CD4-positive, alpha-beta T cell treated with Interleukin-10 for 1 hour (primary cell): ENCODE measurements around the gene GPC6.

Source experiments
- DNase-seq: peaks from one replicate; pipeline ENCODE4 v3.0.0-alpha.2; 2020

GPC6 gene

DNA sequence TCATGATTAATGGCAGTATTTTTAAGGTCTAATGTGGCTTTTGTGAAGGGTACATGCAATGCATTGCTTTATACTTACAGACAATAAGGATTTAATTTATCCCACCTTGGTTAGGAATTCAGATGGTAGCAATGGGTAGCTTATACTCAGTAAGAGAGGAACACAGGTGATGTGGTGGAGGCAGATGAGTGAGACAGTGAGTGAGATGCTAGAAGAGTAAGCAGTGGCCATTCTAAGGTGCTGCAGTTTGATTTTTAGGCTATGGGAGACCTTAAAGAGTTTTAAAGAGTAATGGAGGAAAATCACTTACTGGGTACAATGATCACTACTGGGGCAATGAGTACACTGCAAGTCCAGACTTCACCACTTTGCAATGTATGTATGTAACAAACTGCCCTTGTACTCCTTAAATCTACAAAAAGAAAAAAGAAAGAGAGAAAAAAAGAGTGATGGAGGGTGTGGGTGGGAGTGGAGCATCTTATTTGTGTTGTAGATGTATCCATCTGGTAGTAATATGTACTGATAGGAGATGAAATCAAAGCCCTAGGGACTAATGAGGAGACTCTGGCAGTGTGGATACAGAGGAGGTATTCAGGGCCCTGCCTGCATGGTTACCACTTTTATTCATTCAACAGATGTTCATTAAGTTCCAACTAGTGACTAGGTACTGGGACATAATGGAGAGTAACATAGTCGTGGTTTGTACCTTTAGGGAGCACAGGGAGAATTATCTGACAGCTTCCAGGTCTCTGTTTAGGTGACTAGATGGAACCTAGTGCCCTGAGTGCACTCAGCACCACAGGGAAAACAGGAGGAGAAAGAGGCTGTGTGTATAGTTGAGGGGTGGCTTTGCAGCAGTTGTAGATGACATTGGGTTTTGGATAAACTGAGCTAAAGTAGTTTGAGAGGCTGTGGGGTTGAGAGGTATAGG, 99.0 kb downstream of the GPC6 start:
- no peak for DNase-seq

- DNase-seq, result no peak
Observed at GRCh38 chr13:93326234-93326811, 99.7 kb downstream of the GPC6 start.

DNA sequence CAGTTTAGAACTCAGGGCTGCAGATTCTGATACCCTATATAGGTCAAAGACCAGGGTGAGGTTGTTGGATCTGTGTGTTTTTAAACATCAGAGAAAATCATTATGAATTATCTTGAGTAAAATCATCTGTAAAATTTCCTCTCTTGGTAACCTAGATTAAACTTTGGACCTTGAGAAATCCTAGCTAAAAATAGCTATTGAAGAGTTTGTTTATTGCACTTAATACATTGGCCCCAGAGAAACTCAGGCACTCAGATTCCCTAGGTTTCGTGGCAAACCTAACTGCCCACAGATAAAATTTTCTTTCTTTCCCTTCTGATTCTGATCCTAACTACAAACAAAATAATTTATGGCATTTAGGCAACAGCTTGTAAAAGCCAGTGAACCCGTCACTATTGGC, 102.3 kb downstream of the GPC6 start:
- DNase-seq, result no peak

- DNase-seq, result no peak
Observed at GRCh38 chr13:93336728-93337127, 110.1 kb downstream of the GPC6 start.

DNA sequence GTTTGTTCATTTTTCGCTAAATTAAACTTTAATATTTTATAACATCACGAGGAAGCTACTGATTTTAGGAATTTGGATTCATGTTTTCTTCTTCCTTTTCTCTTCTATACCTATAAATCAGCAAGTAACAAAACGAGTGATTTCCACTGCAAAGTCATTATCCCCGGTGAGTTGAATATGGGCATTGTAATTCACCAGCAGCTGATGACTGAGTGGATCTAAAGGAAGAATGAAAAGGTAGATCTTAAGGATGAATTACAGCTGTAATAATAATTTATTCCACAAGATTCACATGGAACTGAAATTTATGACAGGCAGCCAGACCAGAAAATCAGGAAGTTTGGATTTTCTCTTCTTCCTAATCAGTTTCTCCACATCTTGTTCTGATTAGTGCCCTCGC, 111.4 kb downstream of the GPC6 start:
- no peak for DNase-seq

DNA sequence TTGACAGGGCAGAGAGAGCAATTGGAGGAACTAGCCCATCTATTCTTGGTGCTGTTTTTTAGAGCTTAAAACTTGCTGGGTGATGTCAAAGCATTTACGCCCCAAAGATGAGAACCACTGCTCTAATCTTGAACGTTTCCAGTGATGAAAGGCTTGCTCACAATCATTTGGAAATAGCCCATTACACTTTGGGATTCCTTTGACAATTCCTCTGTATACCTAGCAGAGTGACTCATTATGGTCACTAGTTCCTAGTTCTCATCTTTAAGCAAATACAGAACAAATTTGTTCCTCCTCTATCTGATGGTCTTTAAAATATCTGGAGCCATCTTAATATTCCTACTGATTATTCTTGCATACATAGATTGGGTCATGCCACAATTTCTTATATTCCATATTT, 112.3 kb downstream of the GPC6 start:
- DNase-seq, result no peak

DNA sequence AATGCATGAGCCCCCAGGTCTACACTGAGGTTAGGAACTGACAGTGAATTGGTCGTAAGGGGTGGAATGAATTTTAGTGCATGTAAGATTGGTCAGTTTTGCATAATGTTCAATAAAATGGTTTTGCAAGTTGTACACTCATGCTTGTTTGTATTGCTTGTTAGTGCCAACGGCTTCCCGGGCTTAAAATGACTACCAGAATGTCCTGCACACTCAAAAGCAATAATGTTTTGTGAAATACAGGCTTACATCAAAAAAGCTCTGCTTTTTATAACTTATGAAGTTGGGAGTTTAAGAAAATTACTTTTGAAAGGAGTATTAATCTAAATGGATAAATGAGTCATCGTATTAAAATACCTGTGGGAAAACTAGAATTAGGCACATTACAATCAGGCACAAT, 112.9 kb downstream of the GPC6 start:
- DNase-seq, result no peak

DNA sequence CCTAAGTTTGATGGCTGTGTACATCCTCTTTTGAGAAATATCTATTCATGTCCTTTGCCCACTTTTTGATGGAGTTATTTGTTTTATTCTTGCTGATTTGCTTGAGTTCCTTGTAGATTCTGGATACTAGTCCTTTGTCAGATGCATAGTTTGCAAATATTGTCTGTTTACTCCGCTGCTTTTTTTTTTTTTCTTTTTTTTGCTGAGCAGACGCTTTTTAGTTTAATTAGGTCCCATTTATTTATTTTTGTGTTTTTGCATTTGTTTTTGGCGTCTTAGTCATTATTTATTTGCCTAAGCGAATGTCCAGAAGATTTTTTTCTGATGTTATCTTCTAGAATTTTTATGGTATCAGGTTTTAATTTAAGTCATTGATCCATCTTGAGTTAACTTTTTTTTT, 114.9 kb downstream of the GPC6 start:
- no peak for DNase-seq

DNA sequence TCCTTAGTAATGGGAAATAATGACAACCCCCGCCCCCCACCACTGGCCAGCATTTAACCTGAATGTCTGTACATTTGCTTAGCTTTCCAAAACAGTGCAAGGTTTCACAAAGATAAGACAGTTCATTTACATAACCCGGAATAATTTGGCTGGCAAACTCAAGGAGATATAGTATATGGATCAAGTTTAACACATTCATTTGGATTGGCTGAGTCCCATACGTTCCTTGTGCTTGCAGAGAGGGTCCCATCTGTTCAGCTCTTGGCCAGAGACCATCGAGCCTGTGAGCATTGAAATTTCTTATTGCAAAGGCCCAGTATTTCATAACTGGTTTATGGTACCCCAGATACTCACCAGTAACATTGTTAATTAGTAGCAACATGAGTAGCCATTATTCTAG, 116.5 kb downstream of the GPC6 start:
- no peak for DNase-seq

GRCh38 chr13:93344048-93344705, 117.6 kb downstream of the GPC6 start:
- no peak for DNase-seq

- no peak for DNase-seq
Observed at GRCh38 chr13:93345024-93345423, 118.4 kb downstream of the GPC6 start.

DNA sequence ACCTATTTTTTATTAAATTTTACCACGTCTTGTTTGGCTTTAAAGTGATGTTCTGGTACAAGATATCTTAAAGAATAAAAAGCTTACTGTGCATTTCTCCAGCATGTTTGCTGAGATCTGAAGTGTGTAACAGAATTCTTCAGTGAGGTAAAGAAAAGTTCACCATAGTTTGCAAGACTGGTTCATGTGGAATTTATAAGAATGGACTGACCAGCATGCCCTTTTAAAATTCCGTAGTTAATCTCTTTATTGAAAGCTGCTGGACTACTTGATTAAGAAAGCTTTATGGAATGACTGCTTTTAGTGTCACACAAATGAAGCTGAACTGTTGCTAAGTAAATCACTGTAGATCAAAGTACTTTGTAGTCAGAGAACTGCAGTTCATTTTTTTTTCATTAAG, 119.2 kb downstream of the GPC6 start:
- no peak for DNase-seq

DNA sequence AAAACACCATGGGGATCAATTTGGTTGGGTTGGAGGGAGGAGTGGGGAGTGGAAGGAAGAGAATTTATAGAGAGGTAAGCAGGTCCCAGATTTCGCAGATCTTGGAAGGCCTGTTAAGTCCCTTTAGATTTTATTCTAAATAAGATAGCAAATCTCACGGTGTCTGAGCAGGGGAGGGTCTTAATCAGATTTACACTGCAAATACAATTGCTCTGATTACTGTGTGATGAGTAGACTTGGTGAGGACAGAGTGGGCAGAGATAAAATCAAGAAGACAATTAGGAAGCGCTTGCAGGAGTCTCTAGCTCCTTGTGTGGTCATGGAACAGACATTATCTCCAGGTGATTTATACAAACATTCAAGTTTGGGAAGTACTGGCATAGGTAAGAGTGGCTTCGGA, 126.0 kb downstream of the GPC6 start:
- no peak for DNase-seq

- DNase-seq, result no peak
Observed at GRCh38 chr13:93355094-93355493, 128.5 kb downstream of the GPC6 start.

DNA sequence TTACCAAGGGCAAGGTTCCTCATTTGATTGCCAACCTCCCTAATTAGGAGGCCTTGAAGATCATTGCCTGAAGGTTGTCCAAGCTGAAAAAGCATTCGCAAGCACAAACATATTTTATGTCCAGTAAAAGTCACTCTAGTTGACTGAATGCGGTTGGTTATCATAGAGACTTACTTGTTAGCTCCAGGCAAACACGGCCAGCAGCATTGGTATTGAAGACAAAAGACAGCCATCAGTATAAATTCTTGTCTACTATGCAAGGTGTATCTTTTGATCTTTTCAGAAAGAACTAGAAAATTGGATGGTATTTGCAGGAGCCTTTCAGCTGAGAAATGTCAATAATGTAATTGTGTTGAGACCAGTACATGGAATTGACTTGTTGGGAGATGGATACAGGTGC, 129.9 kb downstream of the GPC6 start:
- DNase-seq, result no peak

- DNase-seq, result no peak
Observed at GRCh38 chr13:93360021-93360420, 133.4 kb downstream of the GPC6 start.

- no peak for DNase-seq
Observed at GRCh38 chr13:93361703-93362102, 135.1 kb downstream of the GPC6 start.

DNA sequence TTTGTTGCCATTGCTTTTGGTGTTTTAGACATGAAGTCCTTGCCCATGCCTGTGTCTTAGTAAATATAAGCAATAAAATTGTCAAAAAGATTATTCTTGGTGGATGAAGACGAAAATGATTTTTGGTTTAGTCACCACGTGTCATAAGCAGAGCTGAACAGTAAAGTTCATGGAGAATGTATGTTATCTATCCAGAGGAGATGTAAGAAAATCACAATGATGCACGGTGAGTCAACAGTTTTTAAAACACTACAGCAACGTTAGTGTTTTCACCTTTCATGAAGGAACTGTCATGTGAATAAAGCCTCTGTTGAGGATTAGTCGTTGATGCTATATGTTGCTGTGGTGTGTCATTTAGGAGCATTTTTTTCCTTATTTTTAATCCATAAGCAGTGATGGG, 137.6 kb downstream of the GPC6 start:
- DNase-seq, result no peak

DNA sequence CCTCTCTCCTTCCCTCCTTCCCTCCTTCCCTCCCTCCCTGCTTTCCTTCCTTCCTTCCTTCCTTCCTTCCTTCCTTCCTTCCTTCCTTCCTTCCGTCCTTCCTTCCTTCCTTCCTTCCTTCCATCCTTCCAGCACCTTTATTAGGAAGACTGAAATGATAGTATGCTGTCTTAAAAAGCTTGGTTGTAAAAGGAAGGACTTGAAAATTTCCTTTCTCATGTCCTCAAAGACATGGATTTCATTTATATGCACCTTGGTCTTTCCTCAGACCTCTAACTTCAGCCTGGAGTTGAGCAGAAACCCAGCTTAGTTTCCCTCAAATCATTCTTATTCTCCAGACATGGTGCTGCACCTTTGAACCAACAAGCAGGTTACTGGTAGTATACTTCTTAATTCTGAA, 141.7 kb downstream of the GPC6 start:
- no peak for DNase-seq

- DNase-seq, result no peak
Observed at GRCh38 chr13:93368718-93369117, 142.1 kb downstream of the GPC6 start.

DNA sequence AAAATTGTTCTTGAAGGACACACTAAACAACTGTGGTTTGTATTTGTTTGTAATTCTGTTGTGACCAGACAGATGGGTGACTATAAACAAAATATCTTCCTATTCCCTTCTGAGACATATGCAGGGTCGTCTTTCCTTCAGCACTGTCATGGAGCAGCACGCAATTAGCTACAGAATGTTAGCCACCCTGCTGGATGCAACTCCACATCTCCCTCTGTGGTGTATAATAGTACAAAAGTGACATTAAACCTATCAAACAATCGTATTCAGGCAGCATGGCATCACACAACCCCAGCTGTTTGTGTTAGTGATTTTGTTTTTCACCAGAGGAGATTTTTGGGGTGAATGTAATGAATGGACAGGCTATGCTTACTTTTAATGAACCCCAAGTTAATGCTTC, 146.2 kb downstream of the GPC6 start:
- no peak for DNase-seq

DNA sequence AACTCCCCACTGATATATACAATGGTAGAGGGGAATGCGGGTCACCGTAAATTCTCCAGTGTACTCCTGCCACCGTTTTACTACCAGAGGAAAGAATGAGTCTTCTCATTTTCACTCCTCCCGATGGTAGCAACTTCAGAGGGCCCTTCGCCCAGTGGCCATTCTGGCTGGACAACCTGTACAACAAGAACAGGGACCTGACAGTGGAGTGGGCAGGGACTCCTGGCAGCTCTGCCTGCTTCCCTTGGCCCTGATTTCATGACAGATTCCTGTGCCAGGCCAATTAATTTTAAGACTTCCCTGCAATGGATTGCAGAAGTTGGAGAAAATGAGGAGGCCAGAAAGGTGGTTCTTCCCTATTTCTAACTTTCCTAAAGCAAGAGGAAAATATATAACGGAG, 148.9 kb downstream of the GPC6 start:
- DNase-seq, result no peak

DNA sequence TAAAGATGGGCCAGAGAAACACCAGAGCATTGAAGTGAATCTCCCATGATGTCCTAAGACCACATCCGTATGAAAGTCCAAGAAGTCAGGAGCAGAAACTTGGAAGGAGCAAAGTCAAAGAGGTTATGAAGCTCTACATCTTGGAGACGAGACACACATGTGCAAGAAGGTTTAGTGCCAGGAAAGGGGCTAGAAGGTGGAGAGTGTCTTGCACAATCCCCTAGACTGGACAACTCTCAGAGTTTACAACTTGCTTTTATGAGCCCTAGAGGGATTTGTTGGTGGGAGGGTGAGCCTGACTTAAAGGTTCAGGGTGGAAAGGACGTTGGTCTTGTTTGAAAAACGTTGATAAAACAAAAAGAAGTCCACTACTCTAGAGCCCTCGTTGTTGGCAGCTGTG, 150.6 kb downstream of the GPC6 start:
- DNase-seq, result no peak

DNA sequence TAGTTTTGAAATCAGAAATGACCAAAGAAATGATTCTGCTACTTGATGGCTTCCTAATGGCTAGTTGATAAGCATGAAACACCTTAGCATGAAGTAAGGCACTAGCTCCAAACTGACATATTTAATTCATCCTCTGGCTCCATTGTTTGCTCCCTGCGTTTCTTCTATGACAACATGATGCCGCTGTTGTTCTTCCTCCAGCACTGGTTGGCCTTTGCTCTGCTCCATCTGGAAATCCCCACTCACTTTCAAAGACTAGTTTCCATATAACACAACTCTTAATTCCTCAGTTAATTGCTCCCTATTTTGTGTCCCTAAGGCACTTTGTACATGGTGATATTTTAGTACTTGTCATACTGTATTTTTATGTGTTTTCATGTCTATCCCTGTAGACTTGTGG, 151.6 kb downstream of the GPC6 start:
- DNase-seq, result no peak
